NCI-H1930 (cell line): ENCODE results near the gene PRKCB.
"Not testable (repeated sequence)": the region's sequence is repeated elsewhere in the genome, so short reads cannot be mapped to it uniquely, and the experiment has no call there.

Experiments
- DNase-seq, 2 experiments: peaks; one replicate each; lab custom pipeline; 2025; lab: John Stamatoyannopoulos, UW

Gene PRKCB

GRCh38 chr16:24009955-24010354 lies 174.2 kb downstream of the PRKCB start:
- DNase-seq, result no peak

DNA sequence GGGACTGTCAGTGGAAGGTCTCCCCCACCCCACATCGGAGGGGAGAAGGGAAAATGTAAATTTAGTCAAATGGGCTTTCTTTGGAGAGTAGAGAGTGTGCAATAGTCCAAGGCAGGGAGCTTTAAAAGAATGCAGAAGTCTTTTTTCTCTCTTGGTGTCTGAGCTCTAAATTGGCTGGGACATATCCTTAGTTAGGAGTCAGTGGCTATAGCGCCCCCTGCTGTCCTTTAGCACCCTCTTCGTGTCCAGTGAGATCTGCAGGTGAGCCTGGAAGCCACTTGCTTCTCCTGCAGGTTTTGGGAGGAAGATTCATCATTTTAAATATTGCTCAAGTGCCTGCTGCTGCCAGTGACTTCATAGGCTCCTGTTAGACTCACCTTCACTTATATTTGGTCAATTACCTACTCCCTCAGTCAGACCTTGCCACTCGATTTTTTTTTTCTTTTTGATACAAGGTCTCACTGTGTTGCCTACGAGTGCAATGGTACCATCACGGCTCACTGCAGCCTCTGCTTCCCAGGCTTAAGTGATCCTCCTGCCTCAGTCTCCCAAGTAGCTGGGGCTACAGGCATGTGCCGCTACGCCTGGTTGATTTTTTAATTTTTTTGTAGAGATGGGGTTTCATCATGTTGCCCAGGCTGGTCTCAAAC lies 174.8 kb downstream of the PRKCB start:
- DNase-seq, result peak; percentile 41 to 80

- no peak for DNase-seq
Measured at GRCh38 chr16:24011237-24011636, 175.5 kb downstream of the PRKCB start.

DNA sequence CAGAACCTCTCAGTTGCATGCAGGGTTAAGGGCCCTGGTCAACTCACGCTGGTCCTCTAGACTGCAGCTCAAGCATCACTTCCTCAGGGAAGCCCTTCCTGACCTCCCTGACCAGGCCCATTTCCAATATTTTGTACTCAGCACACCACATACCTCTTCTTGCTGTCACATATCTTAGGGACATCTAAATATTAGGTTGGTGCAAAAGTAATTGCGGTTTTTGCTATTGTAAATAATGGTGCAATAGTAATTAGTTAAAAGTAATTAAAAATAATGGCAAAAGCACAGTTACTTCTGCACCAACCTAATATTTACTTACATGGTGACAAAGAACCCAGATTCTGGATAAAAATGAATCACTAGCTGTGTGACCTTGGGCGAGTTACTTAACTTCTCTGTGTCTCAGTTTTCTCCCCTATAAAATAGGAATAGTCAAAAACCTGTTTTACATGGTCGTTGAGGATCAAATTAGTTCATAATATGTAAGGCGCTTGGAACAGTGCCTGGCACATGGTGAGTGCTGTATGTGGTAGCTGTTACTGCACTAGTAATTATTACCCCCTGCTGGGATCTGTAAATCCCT lies 177.4 kb downstream of the PRKCB start:
- no peak for DNase-seq

GRCh38 chr16:24013864-24014645 lies 178.3 kb downstream of the PRKCB start:
- peak in 1 of 2 experiments; percentile 9 for DNase-seq

DNA sequence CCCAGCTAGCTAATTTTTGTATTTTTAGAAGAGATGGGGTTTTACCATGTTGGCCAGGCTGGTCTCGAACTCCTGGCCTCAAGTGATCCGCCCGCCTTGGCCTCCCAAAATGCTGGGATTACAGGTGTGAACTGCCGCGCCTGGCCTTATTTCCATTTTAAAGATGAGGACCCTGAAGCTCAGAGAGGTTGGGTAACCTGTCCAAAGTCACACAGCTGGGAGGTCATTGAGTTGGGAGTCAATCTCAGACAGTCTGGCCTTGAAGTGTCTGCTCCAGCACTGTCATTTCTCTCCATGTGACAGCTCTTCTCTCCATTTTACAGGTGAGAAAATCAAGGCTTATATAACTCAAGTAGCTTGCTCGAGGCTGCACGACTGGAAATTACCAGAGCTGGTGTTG lies 179.2 kb downstream of the PRKCB start:
- not testable (repeated sequence) for DNase-seq

- peak in 1 of 2 experiments; percentile 19 for DNase-seq
Measured at GRCh38 chr16:24015923-24016322, 180.1 kb downstream of the PRKCB start.

DNA sequence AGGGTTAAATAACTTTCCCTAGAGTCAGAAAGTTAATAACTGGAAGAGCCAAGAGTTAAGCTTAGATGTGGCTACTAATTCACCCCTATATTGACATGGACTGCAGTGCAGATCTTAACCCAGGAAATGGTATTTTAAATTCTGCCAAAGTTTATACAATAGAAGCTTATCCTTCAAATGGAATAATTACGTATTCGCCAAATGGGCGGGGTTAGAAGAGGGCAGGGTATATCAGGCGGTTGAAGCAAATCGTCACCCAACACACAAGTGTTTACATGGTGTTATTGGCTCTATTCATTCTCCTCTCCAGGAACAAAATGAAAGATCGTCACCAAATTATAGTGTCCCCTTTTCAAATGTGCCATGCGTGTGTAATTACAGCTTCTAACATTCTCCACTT lies 182.7 kb downstream of the PRKCB start:
- no peak for DNase-seq

DNA sequence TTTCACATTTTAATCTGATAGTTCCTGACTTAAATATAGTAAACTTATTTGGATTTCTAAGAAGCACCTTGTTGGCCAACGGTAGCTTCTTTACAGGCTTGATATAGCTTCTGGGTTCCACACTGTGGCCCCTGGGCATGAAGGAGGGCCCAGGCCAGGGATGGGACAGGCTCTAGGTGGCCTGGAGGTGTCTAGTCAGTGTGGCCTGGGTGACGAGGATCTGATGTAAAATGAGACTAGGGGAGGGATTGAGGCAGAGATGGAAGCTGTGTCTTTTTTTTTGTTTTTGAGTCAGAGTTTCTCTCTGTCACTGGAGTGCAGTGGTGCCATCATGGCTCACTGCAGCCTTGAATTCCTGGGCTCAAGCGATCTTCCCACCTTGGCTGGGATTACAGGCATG lies 187.0 kb downstream of the PRKCB start:
- no peak for DNase-seq

DNA sequence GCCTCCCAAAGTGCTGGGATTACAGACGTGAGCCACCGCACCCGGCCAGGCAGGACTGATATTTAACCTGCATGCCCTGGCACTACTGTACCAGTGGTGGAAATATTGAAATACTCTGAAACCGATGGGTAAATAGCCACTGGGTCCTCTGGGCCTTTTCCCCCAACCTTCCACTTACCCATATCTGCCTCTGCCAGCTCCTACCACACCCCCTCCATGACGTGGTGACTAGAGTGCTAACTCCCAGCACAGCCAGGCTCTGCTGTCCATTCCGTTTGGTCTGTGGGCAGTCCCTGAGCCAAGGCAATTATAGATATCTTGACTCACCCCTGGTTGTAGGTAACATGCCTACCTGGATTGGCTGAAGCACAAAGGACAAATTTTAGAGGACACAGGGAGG lies 187.8 kb downstream of the PRKCB start:
- no peak for DNase-seq

DNA sequence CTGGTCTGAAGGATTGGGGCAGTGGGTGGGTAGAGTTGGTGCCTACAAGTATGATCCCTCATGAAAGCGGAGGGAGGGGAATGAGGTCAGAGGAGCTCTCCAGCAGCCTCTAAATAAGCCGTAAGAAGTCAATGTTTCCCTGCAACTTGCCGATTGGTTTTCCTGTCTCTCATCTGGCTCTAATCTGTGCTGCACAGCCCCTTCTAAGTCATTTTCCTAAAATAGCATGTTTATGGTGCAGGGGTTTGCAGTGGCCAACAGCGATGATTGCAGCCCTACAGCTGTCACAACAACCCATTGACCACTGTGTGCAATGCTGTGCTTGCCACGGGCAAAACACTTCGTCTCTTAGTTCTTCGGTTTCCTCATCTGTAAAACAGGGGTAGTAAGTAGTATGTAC lies 189.2 kb downstream of the PRKCB start:
- DNase-seq, result no peak

GRCh38 chr16:24027466-24027865 lies 191.7 kb downstream of the PRKCB start:
- no peak for DNase-seq

GRCh38 chr16:24029841-24030240 lies 194.1 kb downstream of the PRKCB start:
- DNase-seq, result not testable (repeated sequence)

- no peak for DNase-seq
Measured at GRCh38 chr16:24035127-24035842, 199.5 kb downstream of the PRKCB start.

GRCh38 chr16:24036038-24036543 lies 200.3 kb downstream of the PRKCB start:
- DNase-seq, result no peak

DNA sequence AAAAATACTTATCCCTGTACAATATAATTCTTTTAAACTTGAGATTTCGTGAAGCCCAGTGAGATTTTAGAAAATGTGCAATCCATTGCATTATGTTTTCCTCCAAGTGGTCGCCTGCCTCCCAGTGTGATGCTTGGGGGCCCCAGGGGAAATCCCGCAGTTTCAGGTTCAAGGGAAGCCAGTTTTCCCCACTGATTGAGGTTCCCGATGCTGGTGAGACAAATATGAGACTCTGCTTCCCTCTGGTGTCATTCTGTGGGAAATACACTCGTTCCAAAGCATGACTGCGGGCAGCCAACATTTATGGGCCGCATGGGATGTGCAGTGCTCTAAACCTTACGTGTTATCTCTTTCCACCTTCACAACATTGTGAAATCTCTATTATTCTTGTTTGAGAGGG lies 200.8 kb downstream of the PRKCB start:
- peak; percentile 27 to 49 for DNase-seq

- DNase-seq, result no peak
Measured at GRCh38 chr16:24037335-24037734, 201.6 kb downstream of the PRKCB start.

GRCh38 chr16:24041834-24042631 lies 206.2 kb downstream of the PRKCB start:
- peak; percentile 47 to 77 for DNase-seq

DNA sequence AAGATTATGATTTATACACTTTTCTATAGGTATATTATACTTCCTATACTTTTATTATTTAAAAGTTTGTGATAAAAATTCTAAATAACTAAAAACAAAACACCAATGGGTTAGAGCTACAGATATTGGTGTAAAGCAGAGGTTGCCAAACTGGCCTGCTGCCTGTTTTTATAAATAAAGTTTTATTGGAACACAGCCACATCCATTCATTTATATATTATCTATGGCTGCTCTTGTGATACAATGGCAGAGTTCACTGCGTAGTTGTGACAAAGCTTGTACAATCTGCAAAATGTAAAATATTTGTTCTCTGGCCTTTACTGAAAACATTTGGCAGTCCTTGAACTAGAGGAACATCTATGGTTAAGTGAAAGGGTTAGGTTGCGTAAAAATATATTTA lies 208.7 kb downstream of the PRKCB start:
- DNase-seq, result no peak

GRCh38 chr16:24045641-24046040 lies 209.9 kb downstream of the PRKCB start:
- DNase-seq, result peak; percentile 66 to 74

GRCh38 chr16:24046442-24046841 lies 210.7 kb downstream of the PRKCB start:
- DNase-seq, result no peak
